AG09309 (cell line): ENCODE measurements around the gene FLT3LG.

Experiments
- DNase-seq: peaks from one replicate; pipeline ENCODE4 v3.0.0-alpha.2; 2010; ENCODE audit warnings: low read depth
- H3K4me3 ChIP-seq: 2 replicates; pipeline ENCODE4 v1.5.1; 2011; ENCODE audit warnings: mild to moderate bottlenecking, low read depth, low read length, moderate library complexity; ENCODE audit not compliant: control insufficient read depth
- TF ChIP-seq, protein P1 (sequence below): IDR thresholded peaks from 2 replicates; pipeline ENCODE4 v1.5.1; 2011; ENCODE audit warnings: mild to moderate bottlenecking, low read depth, low read length, inconsistent platforms; ENCODE audit not compliant: insufficient read depth, control insufficient read depth; ENCODE audit errors: missing control alignments

Gene FLT3LG

DNA sequence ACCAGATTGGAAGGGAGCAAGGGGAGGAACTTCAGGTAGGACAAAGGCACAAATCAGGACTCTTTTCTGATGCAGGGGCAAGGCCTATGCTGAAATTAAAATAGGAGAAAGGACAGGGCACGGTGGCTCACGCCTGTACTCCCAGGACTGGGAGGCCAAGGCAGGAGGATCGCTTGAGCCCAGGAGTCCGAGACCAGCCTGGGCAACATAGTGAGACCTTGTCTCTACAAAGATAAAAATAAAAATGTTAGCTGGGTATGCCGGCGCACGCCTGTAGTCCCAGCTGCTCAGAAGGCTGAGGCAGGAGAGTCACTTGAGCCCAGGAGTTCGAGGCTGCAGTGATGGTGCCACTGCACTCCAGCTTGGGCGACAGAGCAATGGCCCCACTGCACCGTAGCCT lies 38.3 kb upstream of the FLT3LG start:
- no peak overlapping the region for H3K4me3 ChIP-seq
- TF ChIP-seq, protein P1, sequence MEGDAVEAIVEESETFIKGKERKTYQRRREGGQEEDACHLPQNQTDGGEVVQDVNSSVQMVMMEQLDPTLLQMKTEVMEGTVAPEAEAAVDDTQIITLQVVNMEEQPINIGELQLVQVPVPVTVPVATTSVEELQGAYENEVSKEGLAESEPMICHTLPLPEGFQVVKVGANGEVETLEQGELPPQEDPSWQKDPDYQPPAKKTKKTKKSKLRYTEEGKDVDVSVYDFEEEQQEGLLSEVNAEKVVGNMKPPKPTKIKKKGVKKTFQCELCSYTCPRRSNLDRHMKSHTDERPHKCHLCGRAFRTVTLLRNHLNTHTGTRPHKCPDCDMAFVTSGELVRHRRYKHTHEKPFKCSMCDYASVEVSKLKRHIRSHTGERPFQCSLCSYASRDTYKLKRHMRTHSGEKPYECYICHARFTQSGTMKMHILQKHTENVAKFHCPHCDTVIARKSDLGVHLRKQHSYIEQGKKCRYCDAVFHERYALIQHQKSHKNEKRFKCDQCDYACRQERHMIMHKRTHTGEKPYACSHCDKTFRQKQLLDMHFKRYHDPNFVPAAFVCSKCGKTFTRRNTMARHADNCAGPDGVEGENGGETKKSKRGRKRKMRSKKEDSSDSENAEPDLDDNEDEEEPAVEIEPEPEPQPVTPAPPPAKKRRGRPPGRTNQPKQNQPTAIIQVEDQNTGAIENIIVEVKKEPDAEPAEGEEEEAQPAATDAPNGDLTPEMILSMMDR = no peak

GRCh38 chr19:49436381-49437017 lies 37.5 kb upstream of the FLT3LG start:
- no peak overlapping the region for H3K4me3 ChIP-seq
- TF ChIP-seq, protein P1 = no peak
- no peak for DNase-seq

More for the DNA sequence above, 38.3 kb upstream of the FLT3LG start:
- DNase-seq = no peak

DNA sequence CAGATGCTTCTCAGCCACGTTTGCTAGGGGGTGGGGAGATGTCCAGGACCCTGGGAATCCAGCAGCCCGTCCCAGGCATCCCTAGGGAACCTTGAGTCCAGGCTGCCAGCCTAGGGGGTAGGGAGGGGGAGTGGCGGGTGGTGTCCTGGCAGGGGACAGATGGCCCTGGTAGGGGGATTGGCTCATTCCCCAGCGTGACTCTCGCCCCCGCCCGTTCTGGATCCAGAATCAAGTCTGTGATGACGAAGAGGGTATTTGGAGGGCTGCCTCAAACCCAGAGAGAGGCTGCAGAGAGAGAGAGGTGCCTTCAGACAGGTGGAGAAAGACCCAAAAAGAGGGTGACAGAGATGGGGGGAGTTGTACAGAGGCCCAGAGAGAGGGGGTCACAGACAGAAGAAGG lies 36.8 kb upstream of the FLT3LG start:
- no peak overlapping the region for H3K4me3 ChIP-seq
- TF ChIP-seq, protein P1 = no peak
- DNase-seq = no peak

DNA sequence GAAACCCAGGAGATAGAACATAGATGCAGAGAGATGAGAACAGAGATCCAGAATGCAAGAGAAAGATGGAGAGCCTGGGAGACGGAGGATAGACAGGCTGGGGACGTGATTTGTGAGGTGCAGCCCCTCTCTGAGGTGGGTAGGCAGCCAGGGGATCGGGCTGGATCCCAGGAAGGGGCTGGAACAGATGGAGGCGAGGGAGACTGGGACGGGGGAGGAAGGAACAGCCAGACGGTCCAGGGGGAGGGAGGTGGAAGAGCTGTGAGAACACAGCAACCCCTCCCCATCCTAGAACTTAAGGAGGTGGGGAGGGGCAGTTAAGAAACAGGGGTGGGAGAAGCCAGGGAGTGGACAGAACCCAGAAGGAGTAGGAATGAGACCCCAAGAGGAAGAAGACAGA lies 35.8 kb upstream of the FLT3LG start:
- TF ChIP-seq, protein P1 = no peak
- no peak overlapping the region for H3K4me3 ChIP-seq

DNA sequence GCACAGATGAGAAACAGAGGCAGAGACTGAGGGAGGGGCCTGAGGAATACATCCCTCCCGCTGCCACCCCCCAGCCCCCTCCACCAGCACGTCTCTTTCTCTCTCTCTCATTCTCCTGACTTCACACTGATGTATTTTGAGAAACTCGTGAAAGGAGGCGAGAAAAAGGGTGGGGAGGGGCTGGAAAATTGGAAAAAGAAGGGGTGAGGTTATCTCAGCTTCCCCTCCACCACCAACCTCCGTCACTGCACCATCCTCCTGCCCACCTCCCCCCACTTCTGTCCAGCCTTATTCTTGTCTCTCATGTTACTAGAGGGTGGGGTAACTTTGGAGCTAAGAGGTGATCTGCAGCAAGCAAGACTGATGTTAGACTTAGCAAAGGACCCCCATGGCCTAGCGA lies 34.2 kb upstream of the FLT3LG start:
- no peak overlapping the region for H3K4me3 ChIP-seq
- TF ChIP-seq, protein P1 = no peak
- DNase-seq = no peak

More for the DNA sequence above, 35.8 kb upstream of the FLT3LG start:
- DNase-seq = no peak

GRCh38 chr19:49440439-49441209 lies 33.4 kb upstream of the FLT3LG start:
- no peak overlapping the region for H3K4me3 ChIP-seq
- TF ChIP-seq, protein P1 = no peak
- DNase-seq = no peak
